Osteoblast (primary cell): Measurements from ENCODE around the gene DIPK1B. TPM values are rescaled to one million over a fixed set of nuclear protein-coding genes. Genes with fewer than 3 reads are reported as not detected.
A peak's percentile ranks its signal among the peaks of the same experiment; 100 is the strongest.

ENCODE experiments used
- DNase-seq: peaks from one replicate; pipeline ENCODE4 v3.0.0; 2011; ENCODE audit warnings: low spot score, mixed read lengths; ENCODE audit not compliant: insufficient read length; ENCODE audit errors: missing footprints
- H2AFZ ChIP-seq: 2 replicates; pipeline ENCODE4 v1.6.0; 2011; ENCODE audit warnings: mild to moderate bottlenecking, low read length
- H3K27ac ChIP-seq: 2 replicates; pipeline ENCODE4 v1.5.1; 2011; ENCODE audit warnings: mild to moderate bottlenecking, low read depth, low read length, moderate library complexity
- H3K27me3 ChIP-seq: 2 replicates; pipeline ENCODE4 v1.6.0; 2012; ENCODE audit warnings: mild to moderate bottlenecking, control low read depth, inconsistent platforms, low read length, moderate library complexity; ENCODE audit not compliant: insufficient read depth
- H3K36me3 ChIP-seq: 2 replicates; pipeline ENCODE4 v1.5.1; 2011; ENCODE audit warnings: mild to moderate bottlenecking, low read length, control low read depth, moderate library complexity; ENCODE audit not compliant: insufficient read depth
- H3K4me1 ChIP-seq: 2 replicates; pipeline ENCODE4 v1.5.1; 2011; ENCODE audit warnings: mild to moderate bottlenecking, low read length, control low read depth, moderate library complexity; ENCODE audit not compliant: insufficient read depth
- H3K4me2 ChIP-seq: 2 replicates; pipeline ENCODE4 v1.6.0; 2011; ENCODE audit warnings: mild to moderate bottlenecking, low read length; ENCODE audit not compliant: insufficient read depth
- H3K4me3 ChIP-seq: fragments of 200-600 bp; sonication (generic); 3 replicates; pipeline ENCODE4 v1.5.1; 2012; ENCODE audit warnings: mild to moderate bottlenecking, low read length, inconsistent platforms; ENCODE audit not compliant: insufficient read depth
- H3K79me2 ChIP-seq: 2 replicates; pipeline ENCODE4 v1.6.0; 2012; ENCODE audit warnings: mild to moderate bottlenecking, low read length, control low read depth, inconsistent platforms; ENCODE audit not compliant: insufficient read depth
- H3K9me3 ChIP-seq: 2 replicates; pipeline ENCODE4 v1.5.1; 2011; ENCODE audit warnings: low read depth, low read length, control low read depth
- H4K20me1 ChIP-seq: 2 replicates; pipeline ENCODE4 v1.6.0; 2012; ENCODE audit warnings: mild to moderate bottlenecking, low read length, control low read depth; ENCODE audit not compliant: insufficient read depth
- total RNA-seq: library from RNA; depleted of rRNA; stranded (reverse); fragments of >200 nt; gene quantifications from 2 replicates; pipeline ENCODE4 v1.2.3, GENCODE V29; 2012
- TF ChIP-seq, protein P1 (sequence below): IDR thresholded peaks from 2 replicates; pipeline ENCODE4 v1.5.1; 2011; ENCODE audit warnings: mild to moderate bottlenecking, low read depth, low read length, moderate library complexity; ENCODE audit errors: extremely low read depth

Gene DIPK1B
- total RNA-seq, 1 donor = not detected

DNA sequence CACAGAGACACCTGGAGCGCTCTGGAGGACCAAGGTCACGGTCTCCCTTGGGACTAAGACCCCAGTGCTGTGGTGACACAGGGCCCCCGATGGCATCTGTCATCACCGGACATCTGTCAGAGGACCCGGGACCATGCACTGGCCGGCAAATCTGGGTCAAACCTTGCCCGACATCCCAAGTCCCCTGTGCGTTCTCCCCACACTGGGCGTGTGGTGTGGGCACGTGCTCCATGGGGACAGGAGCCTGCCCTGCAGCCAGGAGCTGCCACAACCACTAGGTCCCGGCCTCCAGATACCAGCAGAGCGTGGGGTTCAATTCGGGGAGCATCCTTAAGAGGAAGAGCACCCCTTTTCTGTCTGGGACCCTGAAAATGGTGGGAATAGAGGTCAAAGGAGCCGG is 28.6 kb upstream of the DIPK1B start:
- no peak overlapping the region for H2AFZ ChIP-seq
- no peak for DNase-seq
- H3K27ac ChIP-seq = no peak overlapping the region
- peaks cover 14% of the 10 kb centered on the region for H3K79me2 ChIP-seq
- H3K27me3 ChIP-seq = no peaks in the 10 kb centered on the region
- no peak overlapping the region for H3K4me2 ChIP-seq
- H3K4me3 ChIP-seq = no peak overlapping the region
- TF ChIP-seq, protein P1, sequence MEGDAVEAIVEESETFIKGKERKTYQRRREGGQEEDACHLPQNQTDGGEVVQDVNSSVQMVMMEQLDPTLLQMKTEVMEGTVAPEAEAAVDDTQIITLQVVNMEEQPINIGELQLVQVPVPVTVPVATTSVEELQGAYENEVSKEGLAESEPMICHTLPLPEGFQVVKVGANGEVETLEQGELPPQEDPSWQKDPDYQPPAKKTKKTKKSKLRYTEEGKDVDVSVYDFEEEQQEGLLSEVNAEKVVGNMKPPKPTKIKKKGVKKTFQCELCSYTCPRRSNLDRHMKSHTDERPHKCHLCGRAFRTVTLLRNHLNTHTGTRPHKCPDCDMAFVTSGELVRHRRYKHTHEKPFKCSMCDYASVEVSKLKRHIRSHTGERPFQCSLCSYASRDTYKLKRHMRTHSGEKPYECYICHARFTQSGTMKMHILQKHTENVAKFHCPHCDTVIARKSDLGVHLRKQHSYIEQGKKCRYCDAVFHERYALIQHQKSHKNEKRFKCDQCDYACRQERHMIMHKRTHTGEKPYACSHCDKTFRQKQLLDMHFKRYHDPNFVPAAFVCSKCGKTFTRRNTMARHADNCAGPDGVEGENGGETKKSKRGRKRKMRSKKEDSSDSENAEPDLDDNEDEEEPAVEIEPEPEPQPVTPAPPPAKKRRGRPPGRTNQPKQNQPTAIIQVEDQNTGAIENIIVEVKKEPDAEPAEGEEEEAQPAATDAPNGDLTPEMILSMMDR = no peak
- H4K20me1 ChIP-seq = peaks cover 8% of the 10 kb centered on the region
- no peaks in the 10 kb centered on the region for H3K36me3 ChIP-seq
- peaks cover 4% of the 10 kb centered on the region for H3K4me1 ChIP-seq
- H3K9me3 ChIP-seq = no peaks in the 10 kb centered on the region

DNA sequence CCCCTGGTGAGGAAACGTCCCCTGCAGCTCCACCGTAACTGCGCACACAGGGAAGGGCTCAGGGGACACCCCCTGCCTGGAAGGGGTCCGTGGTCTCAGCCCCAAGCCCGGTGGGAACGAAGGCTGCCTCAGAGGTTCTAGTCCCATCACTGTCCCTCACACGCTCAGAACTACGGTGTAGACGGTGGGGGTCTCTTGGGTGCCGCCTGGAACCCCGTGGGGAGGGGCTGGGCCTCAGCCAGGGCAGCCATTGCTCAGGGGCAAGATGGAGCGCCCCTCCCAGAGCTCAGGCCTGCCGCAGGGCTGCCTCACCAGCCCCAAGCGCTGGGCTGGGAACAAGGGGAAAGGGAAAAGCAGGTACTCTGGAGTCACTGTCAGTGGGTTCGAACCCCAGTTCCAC is 28.0 kb upstream of the DIPK1B start:
- no peak overlapping the region for H3K4me2 ChIP-seq
- no peaks in the 10 kb centered on the region for H3K9me3 ChIP-seq
- no peaks in the 10 kb centered on the region for H3K27me3 ChIP-seq
- DNase-seq = no peak
- H3K4me1 ChIP-seq = peaks cover 4% of the 10 kb centered on the region
- H2AFZ ChIP-seq = no peak overlapping the region
- H3K36me3 ChIP-seq = no peaks in the 10 kb centered on the region
- TF ChIP-seq, protein P1 = no peak
- H4K20me1 ChIP-seq = peaks cover 8% of the 10 kb centered on the region
- H3K4me3 ChIP-seq = no peak overlapping the region
- H3K27ac ChIP-seq = no peak overlapping the region
- H3K79me2 ChIP-seq = peaks cover 14% of the 10 kb centered on the region

DNA sequence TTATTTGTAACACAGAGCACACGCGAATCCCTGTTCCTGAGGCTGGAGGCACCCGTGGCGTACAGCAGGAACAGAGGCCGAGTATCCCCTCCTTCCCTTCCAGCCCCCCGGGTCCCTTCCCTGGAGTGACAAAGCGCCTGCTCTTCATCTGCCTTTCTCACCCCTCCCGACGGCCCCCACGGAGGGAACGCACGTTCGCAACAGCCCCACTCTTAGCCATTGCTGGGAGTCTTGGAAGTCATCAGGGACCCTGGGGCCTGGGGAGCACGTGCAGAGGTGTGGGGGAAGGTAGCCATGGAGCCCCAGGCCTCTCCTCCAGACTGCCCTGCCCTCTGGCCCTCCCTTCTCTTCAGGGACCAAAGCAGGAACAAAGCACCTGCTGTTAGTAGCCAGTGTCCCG is 27.6 kb upstream of the DIPK1B start:
- Histone ChIP-seq H3K27ac (no peak overlapping the region), H3K9me3 (no peaks in the 10 kb centered on the region), H3K4me1 (peaks cover 4% of the 10 kb centered on the region), H2AFZ (no peak overlapping the region), H3K4me2 (no peak overlapping the region), H3K4me3 (no peak overlapping the region), H3K36me3 (no peaks in the 10 kb centered on the region), H3K27me3 (no peaks in the 10 kb centered on the region), H3K79me2 (peaks cover 14% of the 10 kb centered on the region), H4K20me1 (peaks cover 7% of the 10 kb centered on the region)
- no peak for DNase-seq
- TF ChIP-seq, protein P1 = no peak

DNA sequence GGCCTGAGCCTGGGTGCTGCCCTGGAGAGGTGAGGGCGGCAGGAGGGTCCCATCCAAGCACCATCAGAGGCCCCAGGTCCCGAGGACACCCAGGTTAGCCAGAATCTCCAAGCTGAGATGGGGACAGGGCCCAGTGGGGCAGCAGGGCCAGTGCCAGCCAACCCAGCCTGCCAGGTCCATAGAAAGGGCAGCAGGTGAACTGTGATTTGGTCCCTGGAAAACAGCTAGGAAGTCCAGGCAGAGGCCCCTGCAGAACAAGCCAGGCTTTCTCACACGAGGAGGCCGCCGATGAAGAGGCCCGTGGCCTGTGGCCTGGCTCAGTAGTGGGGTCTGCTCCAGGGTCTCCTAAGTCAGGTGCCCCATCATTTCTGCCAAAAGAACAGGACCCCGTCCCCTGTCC is 27.2 kb upstream of the DIPK1B start:
- no peak overlapping the region for H2AFZ ChIP-seq
- no peak overlapping the region for H3K27ac ChIP-seq
- H3K4me3 ChIP-seq = no peak overlapping the region
- H3K9me3 ChIP-seq = no peaks in the 10 kb centered on the region
- peaks cover 14% of the 10 kb centered on the region for H3K79me2 ChIP-seq
- H4K20me1 ChIP-seq = peaks cover 5% of the 10 kb centered on the region
- H3K36me3 ChIP-seq = no peaks in the 10 kb centered on the region
- H3K27me3 ChIP-seq = no peaks in the 10 kb centered on the region
- peak; percentile 95 for DNase-seq
- H3K4me2 ChIP-seq = no peak overlapping the region
- TF ChIP-seq, protein P1 = no peak
- peaks cover 4% of the 10 kb centered on the region for H3K4me1 ChIP-seq
